Measurements from ENCODE around the gene PGLYRP4.

The PGLYRP4 gene

GRCh38 chr1:153371231-153371630, 22.6 kb upstream of the PGLYRP4 start:
- H3K9me3 ChIP-seq (ENCODE audit: control insufficient read depth, insufficient read depth, low read length), result no peaks in the 10 kb centered on the region
- H3K36me3 ChIP-seq (ENCODE audit: control insufficient read depth, low read length), result no peaks in the 10 kb centered on the region
- peaks cover 7% of the 10 kb centered on the region for H3K27me3 ChIP-seq (ENCODE audit: control insufficient read depth, low read length)
- H3K4me1 ChIP-seq (ENCODE audit: control insufficient read depth, low read length), result no peaks in the 10 kb centered on the region
- no peak overlapping the region for H3K4me2 ChIP-seq (ENCODE audit: low read length)
- TF ChIP-seq EZH2phosphoT487 (IDR thresholded peaks at IDR 0.05; ENCODE audit: borderline replicate concordance, low read length) (no peak), CTCF (IDR thresholded peaks at IDR 0.05; ENCODE audit: low read depth, low read length, poor library complexity, severe bottlenecking) (no peak)
- H3K9me2 ChIP-seq (replicated peaks; ENCODE audit: control insufficient read depth, low read length), result no peaks in the 10 kb centered on the region
- H3K79me2 ChIP-seq (ENCODE audit: control insufficient read depth, low read length), result no peaks in the 10 kb centered on the region
- no peaks in the 10 kb centered on the region for H3F3A ChIP-seq (ENCODE audit: control insufficient read depth, insufficient read depth)
- H3K27ac ChIP-seq (ENCODE audit: low read depth, low read length), result no peak overlapping the region
- no peaks in the 10 kb centered on the region for H4K20me1 ChIP-seq (ENCODE audit: control insufficient read depth, insufficient read depth, low read depth, low read length)
- H3K4me3 ChIP-seq (ENCODE audit: low read length), result no peak overlapping the region

GRCh38 chr1:153370146-153370545, 21.5 kb upstream of the PGLYRP4 start:
- Histone ChIP-seq H3K4me1 (ENCODE audit: control insufficient read depth, low read length) (no peaks in the 10 kb centered on the region), H3F3A (ENCODE audit: control insufficient read depth, insufficient read depth) (no peaks in the 10 kb centered on the region), H3K4me3 (ENCODE audit: low read length) (no peak overlapping the region), H3K9me2 (replicated peaks; ENCODE audit: control insufficient read depth, low read length) (no peaks in the 10 kb centered on the region), H4K20me1 (ENCODE audit: control insufficient read depth, insufficient read depth, low read depth, low read length) (no peaks in the 10 kb centered on the region), H3K27ac (ENCODE audit: low read depth, low read length) (no peak overlapping the region), H3K79me2 (ENCODE audit: control insufficient read depth, low read length) (no peaks in the 10 kb centered on the region), H3K27me3 (ENCODE audit: control insufficient read depth, low read length) (peaks cover 11% of the 10 kb centered on the region), H3K36me3 (ENCODE audit: control insufficient read depth, low read length) (no peaks in the 10 kb centered on the region), H3K9me3 (ENCODE audit: control insufficient read depth, insufficient read depth, low read length) (no peaks in the 10 kb centered on the region), H3K4me2 (ENCODE audit: low read length) (no peak overlapping the region)
- TF ChIP-seq CTCF (IDR thresholded peaks at IDR 0.05; ENCODE audit: low read depth, low read length, poor library complexity, severe bottlenecking) (no peak), EZH2phosphoT487 (IDR thresholded peaks at IDR 0.05; ENCODE audit: borderline replicate concordance, low read length) (no peak)

GRCh38 chr1:153368495-153368894, 19.9 kb upstream of the PGLYRP4 start:
- H3K9me3 ChIP-seq (ENCODE audit: control insufficient read depth, insufficient read depth, low read length), result no peaks in the 10 kb centered on the region
- H3K27ac ChIP-seq (ENCODE audit: low read depth, low read length), result no peak overlapping the region
- no peaks in the 10 kb centered on the region for H3K79me2 ChIP-seq (ENCODE audit: control insufficient read depth, low read length)
- H3F3A ChIP-seq (ENCODE audit: control insufficient read depth, insufficient read depth), result no peaks in the 10 kb centered on the region
- no peaks in the 10 kb centered on the region for H3K4me1 ChIP-seq (ENCODE audit: control insufficient read depth, low read length)
- TF ChIP-seq CTCF (IDR thresholded peaks at IDR 0.05; ENCODE audit: low read depth, low read length, poor library complexity, severe bottlenecking) (no peak), EZH2phosphoT487 (IDR thresholded peaks at IDR 0.05; ENCODE audit: borderline replicate concordance, low read length) (no peak)
- no peaks in the 10 kb centered on the region for H3K36me3 ChIP-seq (ENCODE audit: control insufficient read depth, low read length)
- peaks cover 11% of the 10 kb centered on the region for H3K27me3 ChIP-seq (ENCODE audit: control insufficient read depth, low read length)
- no peaks in the 10 kb centered on the region for H4K20me1 ChIP-seq (ENCODE audit: control insufficient read depth, insufficient read depth, low read depth, low read length)
- no peak overlapping the region for H3K4me2 ChIP-seq (ENCODE audit: low read length)
- no peaks in the 10 kb centered on the region for H3K9me2 ChIP-seq (replicated peaks; ENCODE audit: control insufficient read depth, low read length)
- H3K4me3 ChIP-seq (ENCODE audit: low read length), result no peak overlapping the region

DNA sequence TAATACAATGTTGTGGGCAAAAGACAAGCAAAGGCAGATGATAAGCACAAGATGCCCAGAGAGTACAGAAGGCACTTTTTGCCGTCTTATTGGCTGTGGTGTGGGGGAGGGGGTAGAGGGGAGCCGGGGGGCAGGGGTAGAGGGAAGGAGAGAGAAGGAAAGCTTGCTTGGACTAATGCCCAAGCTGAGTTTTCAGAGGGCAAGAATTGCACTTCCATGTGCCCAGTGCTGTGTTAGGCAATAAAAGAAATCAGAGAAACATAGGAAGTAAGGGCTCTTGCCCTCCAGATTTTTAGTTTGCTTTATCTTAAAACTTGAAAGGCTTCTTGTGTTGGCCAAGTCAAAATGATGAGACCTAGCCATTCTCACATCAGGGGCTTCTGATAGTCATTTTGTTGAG, 18.4 kb upstream of the PGLYRP4 start:
- no peaks in the 10 kb centered on the region for H3K79me2 ChIP-seq (ENCODE audit: control insufficient read depth, low read length)
- no peaks in the 10 kb centered on the region for H3K9me3 ChIP-seq (ENCODE audit: control insufficient read depth, insufficient read depth, low read length)
- no peak overlapping the region for H3K4me3 ChIP-seq (ENCODE audit: low read length)
- no peak overlapping the region for H3K27ac ChIP-seq (ENCODE audit: low read depth, low read length)
- H3K4me2 ChIP-seq (ENCODE audit: low read length), result no peak overlapping the region
- peaks cover 11% of the 10 kb centered on the region for H3K27me3 ChIP-seq (ENCODE audit: control insufficient read depth, low read length)
- H3K4me1 ChIP-seq (ENCODE audit: control insufficient read depth, low read length), result no peaks in the 10 kb centered on the region
- no peaks in the 10 kb centered on the region for H3K9me2 ChIP-seq (replicated peaks; ENCODE audit: control insufficient read depth, low read length)
- no peak for TF ChIP-seq CTCF (IDR thresholded peaks at IDR 0.05; ENCODE audit: low read depth, low read length, poor library complexity, severe bottlenecking)
- TF ChIP-seq EZH2phosphoT487 (IDR thresholded peaks at IDR 0.05; ENCODE audit: borderline replicate concordance, low read length), result no peak
- H3F3A ChIP-seq (ENCODE audit: control insufficient read depth, insufficient read depth), result no peaks in the 10 kb centered on the region
- no peaks in the 10 kb centered on the region; the same call in 1 of the 2 replicates for H4K20me1 ChIP-seq (ENCODE audit: control insufficient read depth, insufficient read depth, low read depth, low read length)
- no peaks in the 10 kb centered on the region for H3K36me3 ChIP-seq (ENCODE audit: control insufficient read depth, low read length)

Data from DOHH2 (cell line).